ENCODE measurements around the gene PHOSPHO1. TPM values are rescaled to one million over a fixed set of nuclear protein-coding genes. Genes with fewer than 3 reads are reported as not detected.
"Not testable (repeated sequence)": the region's sequence is repeated elsewhere in the genome, so short reads cannot be mapped to it uniquely, and the experiment has no call there.

PHOSPHO1 gene
- total RNA-seq, 1 experiment from 2014 or later = 1.1 TPM

DNA sequence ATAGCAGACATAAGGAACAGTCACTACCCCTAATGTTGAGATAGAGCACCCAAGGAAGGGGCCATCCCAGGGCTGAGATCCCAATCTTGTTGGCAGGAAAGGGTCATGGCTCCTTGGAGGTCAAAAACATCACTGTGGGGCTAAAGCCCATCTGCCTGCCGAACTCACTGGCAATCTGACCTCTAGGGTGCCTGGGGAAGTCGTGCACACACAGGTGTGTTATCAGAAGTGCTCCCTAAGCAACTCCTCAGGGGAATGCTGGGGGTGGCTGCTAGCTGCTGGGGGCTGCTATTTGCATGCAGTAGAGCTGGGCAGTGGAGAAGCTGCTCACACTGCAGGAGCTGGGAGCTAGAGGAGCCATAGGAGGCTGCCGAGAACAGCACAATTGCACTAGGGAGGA, 47.5 kb upstream of the PHOSPHO1 start:
- Histone ChIP-seq H3K9me2 (replicated peaks; ENCODE audit: low read length) (no peaks in the 10 kb centered on the region), H3K4me2 (ENCODE audit: low read length) (no peak overlapping the region), H3K27ac (ENCODE audit: low read length) (no peak overlapping the region), H3K36me3 (ENCODE audit: low read depth, low read length) (no peaks in the 10 kb centered on the region), H3K79me2 (ENCODE audit: low read length) (no peaks in the 10 kb centered on the region), H3K9me3 (ENCODE audit: low read length) (no peaks in the 10 kb centered on the region), H3K4me1 (ENCODE audit: insufficient read depth, low read length) (no peaks in the 10 kb centered on the region), H3K4me3 (ENCODE audit: low read length) (no peak overlapping the region), H3F3A (ENCODE audit: low read length, unreplicated experiment) (no peaks in the 10 kb centered on the region), H3K9ac (ENCODE audit: low read length) (no peak overlapping the region), H2AFZ (ENCODE audit: low read length) (no peak overlapping the region), H4K20me1 (ENCODE audit: low read length) (no peaks in the 10 kb centered on the region), H3K27me3 (ENCODE audit: low read length) (no peaks in the 10 kb centered on the region)
- DNase-seq = no peak
- no peak for ATAC-seq
- intact Hi-C loops (cut with micrococcal nuclease) = no loop called here
- BruUV-seq (replicated peaks) = no TSS peak
- TF ChIP-seq EZH2 (IDR thresholded peaks at IDR 0.05; ENCODE audit: low read length, unreplicated experiment) (no peak), EZH2phosphoT487 (IDR thresholded peaks at IDR 0.05; ENCODE audit: borderline replicate concordance, low read length) (no peak)
- TF ChIP-seq, protein P1, sequence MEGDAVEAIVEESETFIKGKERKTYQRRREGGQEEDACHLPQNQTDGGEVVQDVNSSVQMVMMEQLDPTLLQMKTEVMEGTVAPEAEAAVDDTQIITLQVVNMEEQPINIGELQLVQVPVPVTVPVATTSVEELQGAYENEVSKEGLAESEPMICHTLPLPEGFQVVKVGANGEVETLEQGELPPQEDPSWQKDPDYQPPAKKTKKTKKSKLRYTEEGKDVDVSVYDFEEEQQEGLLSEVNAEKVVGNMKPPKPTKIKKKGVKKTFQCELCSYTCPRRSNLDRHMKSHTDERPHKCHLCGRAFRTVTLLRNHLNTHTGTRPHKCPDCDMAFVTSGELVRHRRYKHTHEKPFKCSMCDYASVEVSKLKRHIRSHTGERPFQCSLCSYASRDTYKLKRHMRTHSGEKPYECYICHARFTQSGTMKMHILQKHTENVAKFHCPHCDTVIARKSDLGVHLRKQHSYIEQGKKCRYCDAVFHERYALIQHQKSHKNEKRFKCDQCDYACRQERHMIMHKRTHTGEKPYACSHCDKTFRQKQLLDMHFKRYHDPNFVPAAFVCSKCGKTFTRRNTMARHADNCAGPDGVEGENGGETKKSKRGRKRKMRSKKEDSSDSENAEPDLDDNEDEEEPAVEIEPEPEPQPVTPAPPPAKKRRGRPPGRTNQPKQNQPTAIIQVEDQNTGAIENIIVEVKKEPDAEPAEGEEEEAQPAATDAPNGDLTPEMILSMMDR (conservative IDR thresholded peaks at IDR 0.05; ENCODE audit: low read depth, low read length) = no peak
- POLR2A ChIA-PET (ENCODE audit: unreplicated experiment) = no interaction called here
- CTCF ChIA-PET = no interaction called here

DNA sequence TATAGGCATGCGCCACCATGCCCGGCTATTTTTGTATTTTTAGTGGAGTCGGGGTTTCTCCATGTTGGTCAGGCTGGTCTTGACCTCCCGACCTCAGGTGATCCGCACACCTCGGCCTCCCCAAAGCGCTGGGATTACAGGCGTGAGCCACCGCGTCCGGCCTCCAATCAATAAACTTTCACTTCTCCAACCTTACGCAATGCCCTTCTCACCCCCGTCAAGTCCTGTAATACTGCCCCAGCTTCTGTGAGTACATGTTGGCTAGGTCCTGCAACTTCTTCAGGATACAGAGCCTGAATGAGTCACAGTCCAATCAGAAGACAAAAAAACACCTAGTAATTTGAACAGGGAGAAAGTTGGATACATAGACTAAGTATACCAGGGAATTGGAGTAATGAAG, 47.1 kb upstream of the PHOSPHO1 start:
- CTCF ChIA-PET = no interaction called here
- no TSS peak for BruUV-seq (replicated peaks)
- no peak overlapping the region for H3K4me2 ChIP-seq (ENCODE audit: low read length)
- POLR2A ChIA-PET (ENCODE audit: unreplicated experiment) = interaction anchor here (0.7 kb wide), 1 partner anchor 176 kb away, joined by 6 read pairs; no protein-coding TSS in a partner anchor
- DNase-seq = no peak
- H3K9me2 ChIP-seq (replicated peaks; ENCODE audit: low read length) = no peaks in the 10 kb centered on the region
- H3K27ac ChIP-seq (ENCODE audit: low read length) = no peak overlapping the region
- no peaks in the 10 kb centered on the region for H3F3A ChIP-seq (ENCODE audit: low read length, unreplicated experiment)
- no peaks in the 10 kb centered on the region for H3K4me1 ChIP-seq (ENCODE audit: insufficient read depth, low read length)
- no peak overlapping the region for H2AFZ ChIP-seq (ENCODE audit: low read length)
- no peak overlapping the region for H3K9ac ChIP-seq (ENCODE audit: low read length)
- H4K20me1 ChIP-seq (ENCODE audit: low read length) = no peaks in the 10 kb centered on the region
- no peak overlapping the region for H3K4me3 ChIP-seq (ENCODE audit: low read length)
- no peak for TF ChIP-seq EZH2 (IDR thresholded peaks at IDR 0.05; ENCODE audit: low read length, unreplicated experiment)
- TF ChIP-seq, protein P1 (conservative IDR thresholded peaks at IDR 0.05; ENCODE audit: low read depth, low read length) = no peak
- no peak for TF ChIP-seq EZH2phosphoT487 (IDR thresholded peaks at IDR 0.05; ENCODE audit: borderline replicate concordance, low read length)
- no peaks in the 10 kb centered on the region for H3K79me2 ChIP-seq (ENCODE audit: low read length)
- no peaks in the 10 kb centered on the region for H3K36me3 ChIP-seq (ENCODE audit: low read depth, low read length)
- intact Hi-C loops (cut with micrococcal nuclease) = no loop called here
- H3K27me3 ChIP-seq (ENCODE audit: low read length) = no peaks in the 10 kb centered on the region
- no peaks in the 10 kb centered on the region for H3K9me3 ChIP-seq (ENCODE audit: low read length)
- ATAC-seq = peak; percentile 15; the same call in 1 of the 2 replicates

DNA sequence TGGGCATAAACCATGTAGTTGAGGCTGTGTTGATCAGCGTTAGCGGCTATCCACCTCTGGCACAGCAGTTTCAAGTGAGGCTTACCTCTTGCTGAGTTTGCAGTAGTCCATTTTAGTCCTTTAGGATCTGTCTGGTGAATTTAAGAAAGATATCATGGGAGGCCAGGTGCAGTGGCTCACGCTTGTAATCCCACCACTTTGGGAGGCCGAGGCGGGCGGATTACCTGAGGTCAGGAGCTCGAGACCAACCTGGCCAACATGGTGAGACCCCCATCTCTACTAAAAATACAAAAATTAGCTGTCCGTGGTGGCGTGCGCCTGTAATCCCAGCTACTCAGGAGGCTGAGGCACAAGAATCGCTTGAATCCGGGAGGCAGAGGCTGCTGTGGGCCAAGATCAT, 45.4 kb upstream of the PHOSPHO1 start:
- H3K27me3 ChIP-seq (ENCODE audit: low read length); DNase-seq; H3F3A ChIP-seq (ENCODE audit: low read length, unreplicated experiment); H3K79me2 ChIP-seq (ENCODE audit: low read length); BruUV-seq (replicated peaks); H3K36me3 ChIP-seq (ENCODE audit: low read depth, low read length); H4K20me1 ChIP-seq (ENCODE audit: low read length); H3K27ac ChIP-seq (ENCODE audit: low read length); intact Hi-C loops (cut with micrococcal nuclease); H3K9ac ChIP-seq (ENCODE audit: low read length); ATAC-seq; H3K4me3 ChIP-seq (ENCODE audit: low read length); H3K4me2 ChIP-seq (ENCODE audit: low read length); H2AFZ ChIP-seq (ENCODE audit: low read length); H3K4me1 ChIP-seq (ENCODE audit: insufficient read depth, low read length); H3K9me3 ChIP-seq (ENCODE audit: low read length); H3K9me2 ChIP-seq (replicated peaks; ENCODE audit: low read length): not testable (repeated sequence)
- POLR2A ChIA-PET (ENCODE audit: unreplicated experiment) = interaction anchor here (0.7 kb wide), 1 partner anchor 204 kb away, joined by 10 read pairs; no protein-coding TSS in a partner anchor
- CTCF ChIA-PET = interaction anchor here (0.6 kb wide), 1 partner anchor 96 kb away, joined by 4 read pairs; no protein-coding TSS in a partner anchor

Data from PC-3 (cell line).